HCT116 (cell line): ENCODE measurements around the gene PSTPIP2. TPM values are rescaled to one million over a fixed set of nuclear protein-coding genes. Genes with fewer than 3 reads are reported as not detected.

Experiments used
- ATAC-seq: fragments of 200-7000 bp; cut with Tn5 transposase; 2 replicates; pipeline ENCODE4 v1.9.1; 2020; ENCODE audit warnings: mild to moderate bottlenecking, moderate library complexity
- BruUV-seq: library from RNA; stranded (reverse); fragments of 400-500 nt; replicated peaks from 2 replicates; lab custom pipeline; 2021; lab: Mats Ljungman, UMichigan
- CTCF ChIA-PET: fragments of 300-600 bp; sonication (Branson Sonifier 250); formaldehyde crosslinking; loops from one replicate; lab custom pipeline; 2021; ENCODE audit warnings: antibody characterized with exemption; lab: Charles Lee
- POLR2A ChIA-PET: fragments of 300-600, 350-600 bp; sonication (Branson Sonifier 250); formaldehyde crosslinking; loops from one replicate; lab custom pipeline; 2021; ENCODE audit warnings: antibody characterized with exemption; lab: Charles Lee
- RAD21 ChIA-PET, 2 experiments: fragments of 300-600 bp; sonication (Branson Sonifier 250); formaldehyde crosslinking; loops; one replicate each; lab custom pipeline; 2023; ENCODE audit warnings: low total read pairs in 2 of 2; ENCODE audit not compliant: uncharacterized antibody in 2 of 2, unreplicated experiment in 2 of 2, low non-redundant PET in 1 of 2; lab: Charles Lee
- DNase-seq: peaks from one replicate; pipeline ENCODE4 v3.0.0-alpha.2; 2010; ENCODE audit warnings: low read depth, low spot score
- H2AFZ ChIP-seq: fragments of 200-600 bp; shearing (Covaris generic), sonication (generic); 2 replicates; pipeline ENCODE4 v1.6.1; 2017; ENCODE audit warnings: low read depth, mixed run types, mixed read lengths, antibody characterized with exemption, low read length; ENCODE audit not compliant: poor library complexity, severe bottlenecking
- H3K27ac ChIP-seq: 2 replicates; pipeline ENCODE4 v1.5.1; 2012; ENCODE audit warnings: low read depth, low read length
- H3K27me3 ChIP-seq: fragments of 200-600 bp; sonication (generic); 2 replicates; pipeline ENCODE4 v1.6.1; 2016; ENCODE audit warnings: mixed run types, low read length, mixed read lengths; ENCODE audit not compliant: insufficient read depth
- H3K36me3 ChIP-seq, 2 experiments: fragments of 200-500 bp in 1 of 2; fragments of 200-600 bp in 1 of 2; sonication (Bioruptor generic) in 1 of 2; sonication (generic) in 1 of 2; 2 replicates each; pipeline versions ENCODE4 v1.5.1 to v1.6.1; 2014 to 2016; ENCODE audit warnings: low read length in 2 of 2, inconsistent platforms in 1 of 2, mixed read lengths in 1 of 2, mixed run types in 1 of 2; ENCODE audit not compliant: insufficient read depth in 2 of 2, control insufficient read depth in 1 of 2
- H3K4me1 ChIP-seq, 2 experiments: fragments of 200-600 bp in 1 of 2; sonication (generic) in 1 of 2; 2 replicates each; pipeline versions ENCODE4 v1.5.1 to v1.6.1; 2012 to 2017; ENCODE audit warnings: low read length in 2 of 2, inconsistent platforms in 1 of 2, mild to moderate bottlenecking in 1 of 2, mixed read lengths in 1 of 2, mixed run types in 1 of 2, moderate library complexity in 1 of 2; ENCODE audit not compliant: insufficient read depth in 2 of 2, control insufficient read depth in 1 of 2
- H3K4me2 ChIP-seq: fragments of 200-600 bp; sonication (generic); 2 replicates; pipeline ENCODE4 v1.6.1; 2017; ENCODE audit warnings: mixed run types, low read length, mixed read lengths
- H3K4me3 ChIP-seq, 2 experiments: fragments of 200-600 bp in 1 of 2; sonication (generic) in 1 of 2; replicated peaks in 1 of 2; 2 replicates each; pipeline ENCODE4 v1.5.1; 2011 to 2016; ENCODE audit warnings: low read length in 2 of 2, control low read depth in 1 of 2, low read depth in 1 of 2, mild to moderate bottlenecking in 1 of 2, mixed read lengths in 1 of 2, mixed run types in 1 of 2
- H3K79me2 ChIP-seq: fragments of 200-600 bp; sonication (generic); 2 replicates; pipeline ENCODE4 v1.6.1; 2017; ENCODE audit warnings: mild to moderate bottlenecking, mixed run types, low read length, moderate library complexity, mixed read lengths; ENCODE audit not compliant: insufficient read depth
- H3K9ac ChIP-seq: fragments of 200-600 bp; sonication (generic); 2 replicates; pipeline ENCODE4 v1.6.1; 2016; ENCODE audit warnings: low read length, mixed read lengths
- H3K9me2 ChIP-seq: fragments of 200-600 bp; sonication (generic), shearing (Covaris generic); 2 replicates; pipeline ENCODE4 v1.6.1; 2017; ENCODE audit warnings: mixed run types, mild to moderate bottlenecking, moderate library complexity; ENCODE audit not compliant: insufficient read depth
- H3K9me3 ChIP-seq, 2 experiments: fragments of 200-500 bp in 1 of 2; fragments of 200-600 bp in 1 of 2; sonication (Bioruptor generic) in 1 of 2; sonication (generic) in 1 of 2; 2 replicates each; pipeline ENCODE4 v1.6.1; 2014 to 2017; ENCODE audit warnings: low read length in 2 of 2, mixed read lengths in 2 of 2, inconsistent platforms in 1 of 2, low read depth in 1 of 2, mild to moderate bottlenecking in 1 of 2, mixed run types in 1 of 2, moderate library complexity in 1 of 2; ENCODE audit not compliant: control insufficient read depth in 1 of 2, insufficient read depth in 1 of 2
- H4K20me1 ChIP-seq: fragments of 200-600 bp; sonication (generic), shearing (Covaris generic); 2 replicates; pipeline ENCODE4 v1.6.1; 2017; ENCODE audit warnings: mixed run types, mild to moderate bottlenecking, moderate library complexity; ENCODE audit not compliant: insufficient read depth
- CBX3 ChIP-seq: IDR thresholded peaks from 2 replicates; pipeline ENCODE4 v1.6.1; 2012; ENCODE audit warnings: low read depth
- ELF1 ChIP-seq: IDR thresholded peaks from 2 replicates; pipeline ENCODE4 v1.6.1; 2012; ENCODE audit warnings: low read depth, borderline replicate concordance
- EZH2 ChIP-seq: fragments of 200-600 bp; sonication (generic); IDR thresholded peaks from 2 replicates; pipeline ENCODE4 v1.6.1; 2017; ENCODE audit warnings: antibody characterized with exemption, mixed run types
- EZH2phosphoT487 ChIP-seq: fragments of 200-600 bp; IDR thresholded peaks from 2 replicates; pipeline ENCODE4 v1.6.1; 2018; ENCODE audit warnings: antibody characterized with exemption, borderline replicate concordance
- JUND ChIP-seq: IDR thresholded peaks from 2 replicates; pipeline ENCODE4 v1.6.1; 2012
- POLR2A ChIP-seq: IDR thresholded peaks from 2 replicates; pipeline ENCODE4 v1.7.0; 2011; ENCODE audit warnings: borderline replicate concordance; ENCODE audit not compliant: insufficient read depth, insufficient read length; ENCODE audit errors: extremely low read depth
- REST ChIP-seq: IDR thresholded peaks from 2 replicates; pipeline ENCODE4 v1.6.1; 2012; ENCODE audit warnings: low read depth
- SP1 ChIP-seq: IDR thresholded peaks from 2 replicates; pipeline ENCODE4 v1.6.1; 2012; ENCODE audit warnings: low read depth
- TCF7L2 ChIP-seq: IDR thresholded peaks from 2 replicates; pipeline ENCODE4 v1.7.0; 2011; ENCODE audit warnings: borderline replicate concordance, inconsistent platforms; ENCODE audit not compliant: insufficient read depth, insufficient read length; ENCODE audit errors: extremely low read depth
- ZBTB33 ChIP-seq: IDR thresholded peaks from 2 replicates; pipeline ENCODE4 v1.6.1; 2011; ENCODE audit warnings: mild to moderate bottlenecking, low read length, moderate library complexity; ENCODE audit not compliant: insufficient replicate concordance; ENCODE audit errors: extremely low read depth
- intact Hi-C: fragments of 100-400 bp; cut with micrococcal nuclease; formaldehyde crosslinking; loops from 2 replicates; pipeline ENCODE4 v1.10.0; 2022
- total RNA-seq: library from RNA; stranded (reverse); gene quantifications from one replicate; pipeline ENCODE4 v1.2.1, GENCODE V29; 2021; ENCODE audit not compliant: unreplicated experiment
- TF ChIP-seq, protein P1 (sequence below): IDR thresholded peaks from 2 replicates; pipeline ENCODE4 v1.6.1; 2012

PSTPIP2 gene
- total RNA-seq, 1 experiment from 2014 or later = 20.0 TPM

GRCh38 chr18:45945669-45946068, 126.4 kb downstream of the PSTPIP2 start:
- ChIA-PET POLR2A (no interaction called here), RAD21 (no interaction called here), CTCF (no interaction called here)
- Histone ChIP-seq H3K27me3 (no peaks in the 10 kb centered on the region), H3K79me2 (no peaks in the 10 kb centered on the region), H3K4me1 (peaks cover 0 to 2% of the 10 kb centered on the region in 2 experiments; a peak in 2 of 4 replicates), H3K9me2 (no peaks in the 10 kb centered on the region), H3K9me3 (no peaks in the 10 kb centered on the region), H3K27ac (no peak overlapping the region), H3K9ac (no peak overlapping the region)
- DNase-seq (no peak), ATAC-seq (no peak)
- no peak for TF ChIP-seq EZH2phosphoT487
- no peak for TF ChIP-seq ELF1
- TF ChIP-seq CBX3 = no peak
- no peak for TF ChIP-seq EZH2
- TF ChIP-seq, protein P1, sequence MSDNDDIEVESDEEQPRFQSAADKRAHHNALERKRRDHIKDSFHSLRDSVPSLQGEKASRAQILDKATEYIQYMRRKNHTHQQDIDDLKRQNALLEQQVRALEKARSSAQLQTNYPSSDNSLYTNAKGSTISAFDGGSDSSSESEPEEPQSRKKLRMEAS = no peak
- TF ChIP-seq, all 23 proteins: peak for 0
- H3K36me3 ChIP-seq = peaks cover 12 to 14% of the 10 kb centered on the region in 2 experiments
- no TSS peak for BruUV-seq
- H4K20me1 ChIP-seq = no peaks in the 10 kb centered on the region
- H3K4me2 ChIP-seq = no peak overlapping the region
- H3K4me3 ChIP-seq = no peak overlapping the region
- intact Hi-C loops = no loop called here
- H2AFZ ChIP-seq = no peak overlapping the region

DNA sequence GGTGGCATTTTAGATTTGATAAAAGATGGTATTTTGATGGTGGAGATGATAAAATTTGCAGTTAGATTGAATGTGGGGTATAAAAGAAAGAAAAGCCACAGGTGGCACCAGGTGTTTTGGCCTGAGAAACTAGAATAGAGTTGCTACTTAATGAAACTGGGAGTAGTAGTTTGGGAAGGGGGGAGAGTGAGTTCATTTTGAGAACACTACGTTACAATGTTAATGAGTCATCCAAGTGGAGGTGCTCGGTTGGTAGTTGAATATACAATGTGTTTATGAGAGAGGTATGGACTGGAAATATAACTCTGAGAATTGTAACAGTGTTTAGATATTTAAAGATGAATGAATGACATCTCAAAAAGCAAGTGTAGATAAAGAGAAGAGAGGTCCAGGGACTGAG, 131.3 kb downstream of the PSTPIP2 start:
- ChIA-PET RAD21 (no interaction called here), POLR2A (no interaction called here), CTCF (no interaction called here)
- no peaks in the 10 kb centered on the region for H4K20me1 ChIP-seq
- H3K4me1 ChIP-seq = peaks cover 0 to 6% of the 10 kb centered on the region in 2 experiments; a peak in 2 of 4 replicates
- H3K79me2 ChIP-seq = no peaks in the 10 kb centered on the region
- no peak for TF ChIP-seq TCF7L2
- TF ChIP-seq EZH2phosphoT487 = no peak
- no peak for TF ChIP-seq SP1
- TF ChIP-seq, protein P1 = no peak
- TF ChIP-seq CBX3 = no peak
- no peak for TF ChIP-seq REST
- no peak for TF ChIP-seq POLR2A
- no peak for TF ChIP-seq JUND
- no peak for TF ChIP-seq ELF1
- TF ChIP-seq ZBTB33 = no peak
- BruUV-seq = no TSS peak
- DNase-seq = no peak
- ATAC-seq = no peak
- peaks cover 8 to 15% of the 10 kb centered on the region in 2 experiments; a peak in 3 of 4 replicates for H3K36me3 ChIP-seq
- intact Hi-C loops = no loop called here
- no peak overlapping the region for H3K4me3 ChIP-seq
- no peaks in the 10 kb centered on the region for H3K9me2 ChIP-seq
- no peaks in the 10 kb centered on the region for H3K9me3 ChIP-seq
- H3K4me2 ChIP-seq = no peak overlapping the region
- no peak overlapping the region for H2AFZ ChIP-seq
- no peaks in the 10 kb centered on the region for H3K27me3 ChIP-seq
- H3K27ac ChIP-seq = no peak overlapping the region
- no peak overlapping the region for H3K9ac ChIP-seq
